DMS53 treated with DMSO at 0.1 percent for 48 hours (cell line): ENCODE results near the gene VAV2.
A peak's percentile ranks its signal among the peaks of the same experiment; 100 is the strongest.
"Not testable (repeated sequence)": the region's sequence is repeated elsewhere in the genome, so short reads cannot be mapped to it uniquely, and the experiment has no call there.

ENCODE experiments used
- DNase-seq: peaks from one replicate; lab custom pipeline; 2025; ENCODE audit not compliant: unreplicated experiment; lab: John Stamatoyannopoulos, UW

Gene VAV2

GRCh38 chr9:133897675-133898074 is 94.4 kb downstream of the VAV2 start:
- DNase-seq, result no peak

GRCh38 chr9:133896007-133896406 is 96.1 kb downstream of the VAV2 start:
- DNase-seq, result not testable (repeated sequence)

- DNase-seq, result no peak
Observed at GRCh38 chr9:133895335-133895734, 96.8 kb downstream of the VAV2 start.

- DNase-seq, result no peak
Observed at GRCh38 chr9:133894377-133895321, 97.5 kb downstream of the VAV2 start.

GRCh38 chr9:133893191-133893994 is 98.7 kb downstream of the VAV2 start:
- no peak for DNase-seq

- DNase-seq, result peak; percentile 85
Observed at GRCh38 chr9:133892193-133892920, 99.8 kb downstream of the VAV2 start.

GRCh38 chr9:133891741-133892140 is 100.4 kb downstream of the VAV2 start:
- DNase-seq, result no peak

GRCh38 chr9:133890583-133890982 is 101.5 kb downstream of the VAV2 start:
- no peak for DNase-seq

GRCh38 chr9:133889584-133890301 is 102.4 kb downstream of the VAV2 start:
- peak; percentile 63 for DNase-seq

GRCh38 chr9:133888809-133889491 is 103.2 kb downstream of the VAV2 start:
- DNase-seq, result no peak

- peak; percentile 92 for DNase-seq
Observed at GRCh38 chr9:133888048-133888808, 103.9 kb downstream of the VAV2 start.

- no peak for DNase-seq
Observed at GRCh38 chr9:133887540-133888047, 104.5 kb downstream of the VAV2 start.

GRCh38 chr9:133886563-133887501 is 105.3 kb downstream of the VAV2 start:
- DNase-seq, result peak; percentile 7

- no peak for DNase-seq
Observed at GRCh38 chr9:133884907-133885744, 107.0 kb downstream of the VAV2 start.

- DNase-seq, result no peak
Observed at GRCh38 chr9:133882849-133883755, 109.0 kb downstream of the VAV2 start.
